SU-DHL-6 (cell line): ENCODE results near the gene SERPINB2.

ENCODE experiments used
- H2AFZ ChIP-seq: fragments of 200-600 bp; sonication (generic); 2 replicates; pipeline ENCODE4 v1.6.1; 2014; ENCODE audit warnings: low read depth, mild to moderate bottlenecking, moderate library complexity, mixed read lengths, antibody characterized with exemption, low read length; ENCODE audit not compliant: severe bottlenecking
- H3F3A ChIP-seq: fragments of 200-600 bp; shearing (Covaris generic); 2 replicates; pipeline ENCODE4 v1.6.0; 2016; ENCODE audit warnings: antibody characterized with exemption, mild to moderate bottlenecking; ENCODE audit not compliant: insufficient read depth
- H3K27ac ChIP-seq: fragments of 200-600 bp; sonication (generic); 2 replicates; pipeline ENCODE4 v1.5.1; 2016; ENCODE audit warnings: low read depth, mild to moderate bottlenecking, low read length, moderate library complexity, mixed read lengths
- H3K27me3 ChIP-seq: fragments of 200-600 bp; sonication (generic), shearing (Covaris generic); 2 replicates; pipeline ENCODE4 v1.6.0; 2014; ENCODE audit warnings: mild to moderate bottlenecking, low read length
- H3K36me3 ChIP-seq: fragments of 200-600 bp; sonication (generic); 2 replicates; pipeline ENCODE4 v1.6.1; 2014; ENCODE audit warnings: mild to moderate bottlenecking, low read length, mixed read lengths
- H3K4me2 ChIP-seq: fragments of 300-600, 200-600 bp; shearing (Covaris generic), sonication (generic); 2 replicates; pipeline ENCODE4 v1.6.0; 2014; ENCODE audit warnings: low read length, low read depth, mild to moderate bottlenecking; ENCODE audit not compliant: poor library complexity, severe bottlenecking
- H3K4me3 ChIP-seq: fragments of 200-600 bp; sonication (generic); 2 replicates; pipeline ENCODE4 v1.5.1; 2014; ENCODE audit warnings: antibody characterized with exemption, low read length, mild to moderate bottlenecking, mixed read lengths; ENCODE audit not compliant: insufficient read depth, poor library complexity, severe bottlenecking
- H3K79me2 ChIP-seq: fragments of 200-600 bp; sonication (generic); 2 replicates; pipeline ENCODE4 v1.6.1; 2014; ENCODE audit warnings: mild to moderate bottlenecking, low read length, moderate library complexity; ENCODE audit not compliant: insufficient read depth
- H3K9ac ChIP-seq: fragments of 200-600 bp; sonication (generic); 2 replicates; pipeline ENCODE4 v1.7.0; 2014; ENCODE audit warnings: mild to moderate bottlenecking, low read length
- H3K9me2 ChIP-seq: fragments of 200-600 bp; sonication (generic); replicated peaks from 2 replicates; pipeline ENCODE4 v1.6.1; 2014; ENCODE audit warnings: low read length; ENCODE audit not compliant: insufficient read depth
- H3K9me3 ChIP-seq: fragments of 200-600 bp; sonication (generic); 2 replicates; pipeline ENCODE4 v1.6.1; 2014; ENCODE audit warnings: low read length, mixed read lengths; ENCODE audit not compliant: insufficient read depth
- H4K20me1 ChIP-seq: fragments of 200-600 bp; sonication (generic); 2 replicates; pipeline ENCODE4 v1.6.1; 2014; ENCODE audit warnings: low read depth, mild to moderate bottlenecking, antibody characterized with exemption, low read length, moderate library complexity, mixed read lengths
- EZH2phosphoT487 ChIP-seq: fragments of 200-600 bp; sonication (generic), shearing (Covaris generic); conservative IDR thresholded peaks from 2 replicates; pipeline ENCODE4 v1.6.1; 2018; ENCODE audit warnings: mild to moderate bottlenecking, antibody characterized with exemption, low read length, moderate library complexity, mixed read lengths
- TF ChIP-seq, protein P1 (sequence below): fragments of 200-600 bp; sonication (generic); IDR thresholded peaks from one replicate; pipeline ENCODE4 v1.5.1; 2017; ENCODE audit warnings: antibody characterized with exemption, mild to moderate bottlenecking, low read length, moderate library complexity; ENCODE audit not compliant: insufficient read depth, poor library complexity, severe bottlenecking

SERPINB2 gene

DNA sequence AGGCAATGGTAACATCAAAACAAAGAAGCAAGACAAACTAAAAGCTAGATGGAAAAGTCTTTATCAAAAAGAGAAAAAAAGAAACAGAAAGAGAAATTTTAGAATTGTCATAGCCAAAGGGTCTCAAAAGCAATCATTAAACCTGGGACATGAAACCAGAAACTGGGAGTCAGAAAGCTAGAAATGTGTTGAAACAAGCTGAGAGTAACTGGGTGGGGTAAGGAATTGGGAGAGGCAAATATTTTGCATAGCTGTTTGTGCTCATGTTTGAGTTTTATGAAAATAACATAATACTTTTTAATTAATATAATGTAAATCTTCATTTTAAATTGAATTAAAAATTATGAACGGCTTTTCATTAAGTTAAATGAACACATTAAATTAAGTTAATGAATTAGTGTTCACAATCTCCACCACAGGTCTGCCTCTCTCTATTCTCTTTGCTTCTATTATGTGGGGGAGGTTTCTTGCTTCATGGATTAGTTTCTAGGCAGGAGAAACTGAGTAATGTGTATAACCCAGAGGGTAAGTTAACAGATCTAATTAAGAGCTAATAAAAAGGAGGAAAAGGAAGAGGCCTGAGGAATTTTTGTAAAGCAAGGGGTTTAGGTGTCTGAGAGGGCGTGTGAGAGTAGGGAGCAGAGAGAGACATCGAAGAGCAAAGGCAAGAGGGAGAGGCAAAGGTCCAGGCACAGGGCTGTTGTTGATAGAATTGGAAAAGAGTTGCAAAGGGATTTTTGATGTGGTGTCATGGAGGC lies 20.0 kb upstream of the SERPINB2 start:
- H3K9ac ChIP-seq, result no peak overlapping the region
- no peaks in the 10 kb centered on the region for H3K27me3 ChIP-seq
- H3K4me3 ChIP-seq, result no peak overlapping the region
- H4K20me1 ChIP-seq, result no peaks in the 10 kb centered on the region
- H3K27ac ChIP-seq, result no peak overlapping the region
- H3K9me3 ChIP-seq, result no peaks in the 10 kb centered on the region
- H3K36me3 ChIP-seq, result no peaks in the 10 kb centered on the region
- no peaks in the 10 kb centered on the region for H3F3A ChIP-seq
- no peaks in the 10 kb centered on the region for H3K79me2 ChIP-seq
- H3K9me2 ChIP-seq, result no peaks in the 10 kb centered on the region
- TF ChIP-seq EZH2phosphoT487, result no peak
- TF ChIP-seq, protein P1, sequence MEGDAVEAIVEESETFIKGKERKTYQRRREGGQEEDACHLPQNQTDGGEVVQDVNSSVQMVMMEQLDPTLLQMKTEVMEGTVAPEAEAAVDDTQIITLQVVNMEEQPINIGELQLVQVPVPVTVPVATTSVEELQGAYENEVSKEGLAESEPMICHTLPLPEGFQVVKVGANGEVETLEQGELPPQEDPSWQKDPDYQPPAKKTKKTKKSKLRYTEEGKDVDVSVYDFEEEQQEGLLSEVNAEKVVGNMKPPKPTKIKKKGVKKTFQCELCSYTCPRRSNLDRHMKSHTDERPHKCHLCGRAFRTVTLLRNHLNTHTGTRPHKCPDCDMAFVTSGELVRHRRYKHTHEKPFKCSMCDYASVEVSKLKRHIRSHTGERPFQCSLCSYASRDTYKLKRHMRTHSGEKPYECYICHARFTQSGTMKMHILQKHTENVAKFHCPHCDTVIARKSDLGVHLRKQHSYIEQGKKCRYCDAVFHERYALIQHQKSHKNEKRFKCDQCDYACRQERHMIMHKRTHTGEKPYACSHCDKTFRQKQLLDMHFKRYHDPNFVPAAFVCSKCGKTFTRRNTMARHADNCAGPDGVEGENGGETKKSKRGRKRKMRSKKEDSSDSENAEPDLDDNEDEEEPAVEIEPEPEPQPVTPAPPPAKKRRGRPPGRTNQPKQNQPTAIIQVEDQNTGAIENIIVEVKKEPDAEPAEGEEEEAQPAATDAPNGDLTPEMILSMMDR, result no peak
- H2AFZ ChIP-seq, result no peak overlapping the region
- H3K4me2 ChIP-seq, result no peak overlapping the region

DNA sequence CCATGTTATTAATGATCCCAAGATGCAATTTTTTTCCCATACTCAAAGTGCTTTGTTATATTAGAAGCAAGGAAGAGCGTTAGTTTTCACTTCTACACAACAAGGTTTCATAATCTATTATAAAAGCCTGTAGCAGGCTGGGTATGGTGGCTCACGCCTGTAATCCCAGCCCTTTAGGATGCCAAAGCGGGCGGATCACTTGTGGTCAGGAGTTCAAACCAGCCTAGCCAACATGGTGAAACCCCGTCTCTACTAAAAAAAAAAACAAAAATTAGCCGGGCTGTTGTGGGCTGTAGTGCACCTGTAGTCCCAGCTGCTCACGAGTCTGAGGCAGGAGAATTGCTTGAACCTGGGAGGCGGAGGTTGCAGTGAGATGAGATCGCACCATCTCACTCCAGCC lies 19.0 kb upstream of the SERPINB2 start:
- H3F3A ChIP-seq, result no peaks in the 10 kb centered on the region
- no peaks in the 10 kb centered on the region for H4K20me1 ChIP-seq
- H3K27ac ChIP-seq, result no peak overlapping the region
- no peaks in the 10 kb centered on the region for H3K9me2 ChIP-seq
- no peaks in the 10 kb centered on the region for H3K36me3 ChIP-seq
- no peaks in the 10 kb centered on the region for H3K9me3 ChIP-seq
- H3K4me3 ChIP-seq, result no peak overlapping the region
- H3K79me2 ChIP-seq, result no peaks in the 10 kb centered on the region
- no peak overlapping the region for H2AFZ ChIP-seq
- TF ChIP-seq EZH2phosphoT487, result no peak
- TF ChIP-seq, protein P1, result no peak
- H3K27me3 ChIP-seq, result no peaks in the 10 kb centered on the region
- H3K4me2 ChIP-seq, result no peak overlapping the region
- H3K9ac ChIP-seq, result no peak overlapping the region

DNA sequence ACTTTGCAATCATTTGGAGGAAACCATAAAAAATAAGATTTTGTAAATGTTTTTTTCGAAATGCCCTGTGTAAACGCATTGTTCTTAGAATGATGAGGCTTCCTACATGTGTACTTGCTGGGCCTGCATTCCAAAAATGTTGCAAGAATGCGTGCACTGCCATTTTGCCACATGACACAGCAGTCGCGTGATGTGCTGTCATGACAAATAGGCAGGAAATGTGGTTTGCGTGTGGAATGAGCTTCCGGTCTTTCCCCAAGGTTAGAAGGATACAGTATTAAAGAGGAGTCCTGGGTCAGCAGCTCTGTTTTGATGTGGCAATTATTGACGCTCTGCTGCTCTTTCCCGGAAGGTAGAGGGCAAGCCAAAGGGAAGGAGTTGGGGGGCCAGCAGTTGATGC lies 18.1 kb upstream of the SERPINB2 start:
- Histone ChIP-seq H3K36me3 (no peaks in the 10 kb centered on the region), H3K9me3 (no peaks in the 10 kb centered on the region), H3K4me3 (no peak overlapping the region), H3K79me2 (no peaks in the 10 kb centered on the region), H3K27ac (no peak overlapping the region), H4K20me1 (no peaks in the 10 kb centered on the region), H3K4me2 (no peak overlapping the region), H3K9ac (no peak overlapping the region), H3K9me2 (no peaks in the 10 kb centered on the region), H3F3A (no peaks in the 10 kb centered on the region), H2AFZ (no peak overlapping the region), H3K27me3 (no peaks in the 10 kb centered on the region)
- TF ChIP-seq, protein P1, result no peak
- TF ChIP-seq EZH2phosphoT487, result no peak
